Esophagus squamous epithelium (tissue), 4 donors: ENCODE results near the gene LRP5.

Source experiments
- CTCF ChIP-seq, 6 experiments: fragments of 450-650 bp in 4 of 6; fragments of 200-600 bp in 2 of 6; sonication (generic) in 2 of 6; IDR thresholded peaks; one replicate each; pipeline ENCODE4 v1.5.1; 2016 to 2019; ENCODE audit warnings: antibody characterized with exemption in 6 of 6, mild to moderate bottlenecking in 4 of 6, moderate library complexity in 4 of 6
- POLR2A ChIP-seq, 4 donors: fragments of 450-650 bp; IDR thresholded peaks; one replicate each; pipeline ENCODE4 v1.6.1; 2017; ENCODE audit warnings: antibody characterized with exemption in 4 of 4, mild to moderate bottlenecking in 4 of 4, moderate library complexity in 3 of 4

GRCh38 chr11:68279676-68280075 lies 32.7 kb upstream of the LRP5 start:
- TF ChIP-seq CTCF (IDR thresholded peaks at IDR 0.05) (no peak), POLR2A (IDR thresholded peaks at IDR 0.05) (no peak)
